A673 (cell line): ENCODE measurements around the gene POLDIP2.

Source experiments
- EZH2 ChIP-seq: fragments of 200-600 bp; sonication (generic); IDR thresholded peaks from 2 replicates; pipeline ENCODE4 v1.6.1; 2017; ENCODE audit warnings: borderline replicate concordance, low read depth, mild to moderate bottlenecking, mixed read lengths, antibody characterized with exemption, low read length; ENCODE audit not compliant: poor library complexity, severe bottlenecking
- TF ChIP-seq, protein P1 (sequence below): fragments of 300-800, 200-600 bp; sonication (generic); conservative IDR thresholded peaks from 2 replicates; pipeline ENCODE4 v1.5.1; 2017; ENCODE audit warnings: low read depth, mild to moderate bottlenecking, antibody characterized with exemption, low read length, moderate library complexity, mixed read lengths

DNA sequence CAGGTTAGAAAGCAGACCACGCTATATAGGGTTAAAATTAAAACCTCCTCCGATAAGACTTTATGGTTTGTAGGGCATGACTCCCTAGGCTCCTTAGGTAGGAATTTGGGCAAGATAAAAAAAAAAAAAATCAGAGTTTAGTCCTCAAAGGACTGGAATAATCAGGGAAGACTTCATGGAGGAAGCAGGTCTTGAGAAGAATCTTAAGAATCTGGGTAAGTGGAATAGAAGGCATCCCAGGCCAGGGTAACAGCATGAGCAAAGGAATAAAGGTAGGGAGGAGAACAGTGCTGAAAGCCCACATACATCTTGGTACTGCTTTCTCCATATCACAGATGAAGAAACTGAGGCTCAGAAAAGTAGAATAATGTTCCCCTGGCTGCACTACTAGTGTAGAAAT lies 33.2 kb upstream of the POLDIP2 start:
- TF ChIP-seq, protein P1, sequence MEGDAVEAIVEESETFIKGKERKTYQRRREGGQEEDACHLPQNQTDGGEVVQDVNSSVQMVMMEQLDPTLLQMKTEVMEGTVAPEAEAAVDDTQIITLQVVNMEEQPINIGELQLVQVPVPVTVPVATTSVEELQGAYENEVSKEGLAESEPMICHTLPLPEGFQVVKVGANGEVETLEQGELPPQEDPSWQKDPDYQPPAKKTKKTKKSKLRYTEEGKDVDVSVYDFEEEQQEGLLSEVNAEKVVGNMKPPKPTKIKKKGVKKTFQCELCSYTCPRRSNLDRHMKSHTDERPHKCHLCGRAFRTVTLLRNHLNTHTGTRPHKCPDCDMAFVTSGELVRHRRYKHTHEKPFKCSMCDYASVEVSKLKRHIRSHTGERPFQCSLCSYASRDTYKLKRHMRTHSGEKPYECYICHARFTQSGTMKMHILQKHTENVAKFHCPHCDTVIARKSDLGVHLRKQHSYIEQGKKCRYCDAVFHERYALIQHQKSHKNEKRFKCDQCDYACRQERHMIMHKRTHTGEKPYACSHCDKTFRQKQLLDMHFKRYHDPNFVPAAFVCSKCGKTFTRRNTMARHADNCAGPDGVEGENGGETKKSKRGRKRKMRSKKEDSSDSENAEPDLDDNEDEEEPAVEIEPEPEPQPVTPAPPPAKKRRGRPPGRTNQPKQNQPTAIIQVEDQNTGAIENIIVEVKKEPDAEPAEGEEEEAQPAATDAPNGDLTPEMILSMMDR: no peak
- TF ChIP-seq EZH2: no peak
